Right atrium auricular region (tissue), 2 donors: ENCODE measurements around the gene OR1S1. TPM values are rescaled to one million over a fixed set of nuclear protein-coding genes. Genes with fewer than 3 reads are reported as not detected.

Experiments
- DNase-seq: peaks from one replicate; pipeline ENCODE4 v3.0.0-alpha.2; 2019; ENCODE audit warnings: low spot score
- H3K27ac ChIP-seq, 2 donors: fragments of 200-600 bp; sonication (generic); 1 replicate in 1 of 2; 2 replicates in 1 of 2; pipeline ENCODE4 v1.5.1; 2016 to 2019
- H3K27me3 ChIP-seq, 2 donors: fragments of 200-600 bp; sonication (generic); one replicate each; pipeline versions ENCODE4 v1.5.1 to v1.6.0; 2017 to 2019
- H3K36me3 ChIP-seq: fragments of 200-600 bp; sonication (generic); one replicate; pipeline ENCODE4 v1.5.1; 2016
- H3K4me1 ChIP-seq, 2 donors: fragments of 200-600 bp; sonication (generic); one replicate each; pipeline versions ENCODE4 v1.5.1 to v1.6.0; 2017 to 2019
- H3K4me3 ChIP-seq, 2 donors: fragments of 200-600 bp; sonication (generic); 1 replicate in 1 of 2; 2 replicates in 1 of 2; pipeline ENCODE4 v1.5.1; 2017 to 2019; ENCODE audit warnings: mild to moderate bottlenecking in 1 of 2, moderate library complexity in 1 of 2
- H3K9me3 ChIP-seq, 2 donors: fragments of 200-600 bp; sonication (generic); one replicate each; pipeline ENCODE4 v1.5.1; 2019
- total RNA-seq, 2 donors: library from RNA; depleted of rRNA; stranded (reverse); fragments of >200 nt; gene quantifications; one replicate each; pipeline ENCODE4 v1.1.0, GENCODE V29; 2016
- TF ChIP-seq, protein P1 (sequence below), 2 donors: fragments of 200-600 bp; sonication (generic); IDR thresholded peaks; one replicate each; pipeline ENCODE4 v1.5.1; 2019; ENCODE audit warnings: antibody characterized with exemption in 2 of 2

OR1S1 gene
- total RNA-seq, 2 donors from 2014 or later, result not detected

DNA sequence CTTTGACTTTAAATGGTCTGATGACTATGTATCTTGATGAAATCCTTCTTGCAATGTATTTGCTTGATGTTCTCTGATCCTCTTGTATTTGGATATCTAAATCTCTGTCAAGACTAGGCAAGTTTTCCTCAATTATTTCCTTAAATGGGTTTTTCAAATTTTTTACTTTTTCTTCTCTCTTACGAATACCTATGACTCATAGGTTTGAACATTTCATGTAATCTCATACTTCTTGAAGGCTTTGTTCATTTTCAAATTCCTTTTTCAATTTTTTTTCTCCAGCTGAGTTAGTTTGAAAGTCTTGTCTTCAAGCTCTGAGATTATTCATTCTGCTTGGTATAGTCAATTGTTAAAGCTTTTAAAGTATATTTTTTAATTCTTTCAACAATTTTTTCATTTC, 42.4 kb downstream of the OR1S1 start:
- H3K36me3 ChIP-seq, result no peaks in the 10 kb centered on the region
- TF ChIP-seq, protein P1, sequence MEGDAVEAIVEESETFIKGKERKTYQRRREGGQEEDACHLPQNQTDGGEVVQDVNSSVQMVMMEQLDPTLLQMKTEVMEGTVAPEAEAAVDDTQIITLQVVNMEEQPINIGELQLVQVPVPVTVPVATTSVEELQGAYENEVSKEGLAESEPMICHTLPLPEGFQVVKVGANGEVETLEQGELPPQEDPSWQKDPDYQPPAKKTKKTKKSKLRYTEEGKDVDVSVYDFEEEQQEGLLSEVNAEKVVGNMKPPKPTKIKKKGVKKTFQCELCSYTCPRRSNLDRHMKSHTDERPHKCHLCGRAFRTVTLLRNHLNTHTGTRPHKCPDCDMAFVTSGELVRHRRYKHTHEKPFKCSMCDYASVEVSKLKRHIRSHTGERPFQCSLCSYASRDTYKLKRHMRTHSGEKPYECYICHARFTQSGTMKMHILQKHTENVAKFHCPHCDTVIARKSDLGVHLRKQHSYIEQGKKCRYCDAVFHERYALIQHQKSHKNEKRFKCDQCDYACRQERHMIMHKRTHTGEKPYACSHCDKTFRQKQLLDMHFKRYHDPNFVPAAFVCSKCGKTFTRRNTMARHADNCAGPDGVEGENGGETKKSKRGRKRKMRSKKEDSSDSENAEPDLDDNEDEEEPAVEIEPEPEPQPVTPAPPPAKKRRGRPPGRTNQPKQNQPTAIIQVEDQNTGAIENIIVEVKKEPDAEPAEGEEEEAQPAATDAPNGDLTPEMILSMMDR (IDR thresholded peaks at IDR 0.05), result no peak
- peaks cover 0 to 35% of the 10 kb centered on the region in 2 donors for H3K9me3 ChIP-seq
- H3K27me3 ChIP-seq, result no peaks in the 10 kb centered on the region
- DNase-seq, result no peak
- H3K27ac ChIP-seq, result no peak overlapping the region
- H3K4me3 ChIP-seq, result no peak overlapping the region
- no peaks in the 10 kb centered on the region for H3K4me1 ChIP-seq

DNA sequence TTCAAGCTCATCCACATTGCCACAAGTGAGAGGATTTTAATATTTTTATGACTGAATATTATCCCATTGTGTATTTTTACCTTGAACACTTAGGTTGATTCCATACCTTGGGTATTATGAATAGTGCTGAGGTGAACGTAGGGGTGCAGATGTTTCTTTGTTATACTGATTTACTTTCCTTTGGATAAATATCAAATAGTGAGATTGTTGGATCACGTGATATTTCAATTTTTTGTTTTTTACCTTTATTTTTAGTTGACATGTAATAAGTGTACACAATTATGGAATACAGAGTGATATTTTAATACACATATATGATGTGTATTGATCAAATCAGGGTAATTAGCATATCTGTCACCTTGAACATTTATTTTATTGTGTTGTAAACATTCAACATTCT, 47.5 kb downstream of the OR1S1 start:
- TF ChIP-seq, protein P1 (IDR thresholded peaks at IDR 0.05), result no peak
- DNase-seq, result no peak
- Histone ChIP-seq H3K4me3 (no peak overlapping the region), H3K9me3 (peaks cover 0 to 10% of the 10 kb centered on the region in 2 donors), H3K27ac (no peak overlapping the region), H3K36me3 (no peaks in the 10 kb centered on the region), H3K27me3 (no peaks in the 10 kb centered on the region), H3K4me1 (no peaks in the 10 kb centered on the region)

Other genes starting within 250 kb of the OR1S1 start
- gene OR9Q1, start 188.8 kb upstream of the OR1S1 start, total RNA-seq, result not detected
- not detected for gene OR6Q1, start 181.8 kb upstream of the OR1S1 start, total RNA-seq
- not detected for gene OR9I1, start 87.2 kb upstream of the OR1S1 start, total RNA-seq
- not detected for gene OR9Q2, start 23.6 kb upstream of the OR1S1 start, total RNA-seq
- gene OR1S2, start 8.6 kb upstream of the OR1S1 start, total RNA-seq, result not detected
- not detected for gene OR10Q1, start 16.2 kb downstream of the OR1S1 start, total RNA-seq
- gene OR10W1, start 55.5 kb downstream of the OR1S1 start, total RNA-seq, result not detected
- not detected for gene OR5B17, start 146.3 kb downstream of the OR1S1 start, total RNA-seq
- gene OR5B3, start 194.2 kb downstream of the OR1S1 start, total RNA-seq, result not detected
- gene OR5B2, start 215.4 kb downstream of the OR1S1 start, total RNA-seq, result not detected
- not detected for gene OR5B12, start 229.5 kb downstream of the OR1S1 start, total RNA-seq